Activated T-helper 1 cell treated with anti-CD3 and anti-CD28 coated beads, Interleukin-12 subunit alpha, Interleukin-12 subunit beta, Interleukin-2, Interleukin-4 antibody, amounts not matched to agents 30 ng/mL and 10 ng/mL and 1 ng/mL, durations not matched to agents 14 hours and 24 hours and 36 hours (primary cell): Measurements from ENCODE around the gene KCNG3. TPM values are rescaled to one million over a fixed set of nuclear protein-coding genes. Genes with fewer than 3 reads are reported as not detected.

Source experiments
- DNase-seq: peaks from one replicate; pipeline ENCODE4 v3.0.0; 2021; ENCODE audit warnings: low spot score
- H3K27ac Mint-ChIP-seq: one replicate; pipeline ENCODE4 v1.8.0; 2021; ENCODE audit warnings: mild to moderate bottlenecking, mixed read lengths
- H3K27me3 Mint-ChIP-seq: one replicate; pipeline ENCODE4 v1.8.0; 2022; ENCODE audit warnings: mild to moderate bottlenecking, moderate library complexity, mixed read lengths; ENCODE audit not compliant: insufficient read depth
- H3K36me3 Mint-ChIP-seq: one replicate; pipeline ENCODE4 v1.8.0; 2021; ENCODE audit warnings: low read depth, mixed read lengths
- H3K4me1 Mint-ChIP-seq: one replicate; pipeline ENCODE4 v1.8.0; 2021; ENCODE audit warnings: low read depth, mixed read lengths
- H3K4me3 Mint-ChIP-seq: one replicate; pipeline ENCODE4 v1.8.0; 2021; ENCODE audit warnings: mild to moderate bottlenecking, moderate library complexity, mixed read lengths
- H3K9me3 Mint-ChIP-seq: one replicate; pipeline ENCODE4 v1.8.0; 2021; ENCODE audit warnings: mixed read lengths
- intact Hi-C: fragments of 100-400 bp; cut with micrococcal nuclease; formaldehyde crosslinking; loops from one replicate; pipeline ENCODE4 v1.15.1; 2024
- total RNA-seq: library from RNA; stranded (reverse); gene quantifications from 2 replicates; pipeline ENCODE4 v1.2.3, GENCODE V29; 2022

The KCNG3 gene, protein sequence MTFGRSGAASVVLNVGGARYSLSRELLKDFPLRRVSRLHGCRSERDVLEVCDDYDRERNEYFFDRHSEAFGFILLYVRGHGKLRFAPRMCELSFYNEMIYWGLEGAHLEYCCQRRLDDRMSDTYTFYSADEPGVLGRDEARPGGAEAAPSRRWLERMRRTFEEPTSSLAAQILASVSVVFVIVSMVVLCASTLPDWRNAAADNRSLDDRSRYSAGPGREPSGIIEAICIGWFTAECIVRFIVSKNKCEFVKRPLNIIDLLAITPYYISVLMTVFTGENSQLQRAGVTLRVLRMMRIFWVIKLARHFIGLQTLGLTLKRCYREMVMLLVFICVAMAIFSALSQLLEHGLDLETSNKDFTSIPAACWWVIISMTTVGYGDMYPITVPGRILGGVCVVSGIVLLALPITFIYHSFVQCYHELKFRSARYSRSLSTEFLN
- total RNA-seq = 0.10 and 0.12 TPM in 2 replicates

DNA sequence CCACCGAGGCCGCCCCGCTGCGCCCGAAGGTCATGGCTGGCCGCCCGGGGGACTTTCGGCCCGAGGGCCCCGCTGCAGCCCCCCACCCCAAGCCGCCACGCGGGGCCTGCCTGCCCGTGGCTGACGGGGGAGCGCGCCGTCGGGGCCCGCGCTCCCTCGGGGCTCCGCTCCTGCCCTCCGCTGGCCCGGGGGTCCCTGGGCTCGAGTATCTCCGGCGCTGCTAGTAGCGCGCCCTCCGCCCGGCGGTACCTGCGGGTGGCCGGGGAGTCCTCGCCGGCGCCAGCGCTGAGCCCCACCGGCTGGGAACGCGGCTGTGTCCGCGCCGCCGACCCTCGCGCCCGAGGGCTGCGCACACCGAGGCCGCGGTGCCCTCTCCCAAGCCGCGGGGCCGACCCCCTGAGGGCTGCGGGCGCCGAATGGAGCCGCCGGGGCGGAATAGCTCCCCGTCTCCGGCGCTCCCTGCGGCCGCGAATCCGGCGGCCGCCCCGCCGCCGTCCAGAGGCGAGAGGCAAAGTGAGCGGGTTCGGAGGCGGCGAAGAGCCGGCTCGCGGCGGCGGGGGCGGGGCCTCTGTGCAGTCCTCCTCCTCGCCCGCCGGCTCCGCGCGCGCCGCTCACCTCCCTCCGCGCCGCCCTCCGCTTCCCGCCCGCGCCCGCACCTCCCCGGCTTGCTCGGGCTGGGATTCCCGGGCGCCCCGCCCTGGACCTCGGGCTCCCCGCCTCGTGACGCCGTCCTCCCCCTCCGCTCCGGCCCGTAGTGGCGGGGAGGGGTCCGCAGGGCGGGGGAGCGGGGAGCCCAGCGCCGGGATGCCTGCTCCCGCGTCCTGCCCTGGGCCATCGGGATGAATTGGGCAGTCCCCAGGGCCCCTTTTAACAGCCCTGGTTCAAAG lies at the start of gene KCNG3:
TSS of gene KCNG3 (minus strand) at position 515 of the 887 bp plus-strand sequence. CDS start at position 34, 481 bp downstream.
- Mint-ChIP-seq H3K36me3 (peaks cover 2% of the 10 kb centered on the region), H3K9me3 (no peaks in the 10 kb centered on the region), H3K4me3 (peak within 1 kb of the TSS; percentile 89), H3K4me1 (peaks cover 9% of the 10 kb centered on the region), H3K27me3 (peaks cover 41% of the 10 kb centered on the region), H3K27ac (peak within 1 kb of the TSS; percentile 82)
- intact Hi-C loops = loop anchor here (1.0 to 5.0 kb wide), 5 partner anchors 71 to 396 kb away; partner anchors contain the start of genes COX7A2L, HAAO and MTA3
- peak; percentile 43 for DNase-seq

DNA sequence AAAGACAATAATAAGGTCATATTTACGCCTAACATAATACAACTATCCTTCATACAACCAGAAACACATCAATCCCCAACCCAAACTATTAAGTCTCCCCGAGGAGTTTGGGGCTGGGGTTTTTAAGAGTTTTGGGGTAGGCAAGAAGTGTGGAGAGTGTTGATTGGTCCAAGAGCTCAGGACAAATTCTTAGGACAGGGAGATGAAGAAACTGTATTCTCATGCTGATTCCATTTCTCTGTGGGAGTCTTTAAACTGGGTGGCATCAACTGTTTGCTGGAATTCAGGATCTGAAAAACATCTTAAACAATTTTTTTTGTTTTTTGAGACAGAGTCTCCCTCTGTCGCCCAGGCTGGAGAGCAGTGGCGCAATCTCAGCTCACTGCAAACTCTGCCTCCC lies 49.1 kb upstream of the KCNG3 start:
- Mint-ChIP-seq H3K4me3 (no peak overlapping the region), H3K27ac (no peak overlapping the region), H3K27me3 (no peaks in the 10 kb centered on the region), H3K9me3 (peaks cover 3% of the 10 kb centered on the region), H3K4me1 (no peaks in the 10 kb centered on the region), H3K36me3 (no peaks in the 10 kb centered on the region)
- no peak for DNase-seq
- intact Hi-C loops = no loop called here

GRCh38 chr2:42537493-42537892 lies 43.7 kb upstream of the KCNG3 start:
- Mint-ChIP-seq H3K4me1 (no peaks in the 10 kb centered on the region), H3K4me3 (no peak overlapping the region), H3K9me3 (peaks cover 7% of the 10 kb centered on the region), H3K36me3 (no peaks in the 10 kb centered on the region), H3K27me3 (no peaks in the 10 kb centered on the region), H3K27ac (no peak overlapping the region)
- intact Hi-C loops = no loop called here
- no peak for DNase-seq

DNA sequence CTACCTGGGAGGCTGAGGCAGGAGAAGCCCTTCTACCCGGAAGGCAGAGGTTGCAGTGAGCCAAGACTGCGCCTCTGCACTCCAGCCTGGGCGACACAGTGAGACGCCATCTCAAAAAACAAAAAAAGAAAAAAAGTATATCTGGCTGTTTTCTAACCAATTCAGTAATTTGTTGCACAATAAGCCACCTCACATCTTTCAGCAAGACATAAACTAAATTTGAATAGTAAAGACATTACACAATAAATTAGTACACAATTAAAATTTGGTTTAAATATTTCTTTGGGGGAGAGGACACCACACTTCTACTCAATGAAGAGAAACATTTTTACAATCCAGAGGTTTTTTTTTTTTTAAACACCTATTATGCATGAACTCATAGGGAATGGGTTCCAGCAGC lies 38.6 kb upstream of the KCNG3 start:
- Mint-ChIP-seq H3K36me3 (no peaks in the 10 kb centered on the region), H3K9me3 (no peaks in the 10 kb centered on the region), H3K27ac (no peak overlapping the region), H3K27me3 (no peaks in the 10 kb centered on the region), H3K4me1 (no peaks in the 10 kb centered on the region), H3K4me3 (no peak overlapping the region)
- intact Hi-C loops = no loop called here
- DNase-seq = no peak

DNA sequence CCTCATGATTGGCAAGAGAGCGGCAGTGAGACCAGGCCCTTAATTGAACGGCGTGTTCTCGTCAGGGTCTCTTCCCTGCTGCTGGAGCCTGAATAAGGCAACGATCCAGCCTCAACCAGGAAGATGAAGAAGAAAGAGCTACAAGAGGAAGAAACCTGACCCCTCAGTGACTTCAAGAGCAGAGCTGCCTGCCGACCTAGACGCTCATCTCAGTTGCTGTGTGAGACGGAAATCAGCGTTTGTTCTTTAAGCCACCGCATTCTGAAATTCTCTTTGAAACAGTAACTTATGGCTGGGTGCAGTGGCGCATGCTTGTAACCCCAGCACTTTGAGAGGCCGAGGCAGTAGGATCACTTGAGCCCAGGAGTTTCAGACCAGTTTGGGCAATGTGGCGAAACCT lies 29.6 kb upstream of the KCNG3 start:
- H3K27ac Mint-ChIP-seq = no peak overlapping the region
- no peak overlapping the region for H3K4me3 Mint-ChIP-seq
- no peak for DNase-seq
- no peaks in the 10 kb centered on the region for H3K27me3 Mint-ChIP-seq
- no peaks in the 10 kb centered on the region for H3K4me1 Mint-ChIP-seq
- intact Hi-C loops = no loop called here
- no peaks in the 10 kb centered on the region for H3K36me3 Mint-ChIP-seq
- no peaks in the 10 kb centered on the region for H3K9me3 Mint-ChIP-seq

DNA sequence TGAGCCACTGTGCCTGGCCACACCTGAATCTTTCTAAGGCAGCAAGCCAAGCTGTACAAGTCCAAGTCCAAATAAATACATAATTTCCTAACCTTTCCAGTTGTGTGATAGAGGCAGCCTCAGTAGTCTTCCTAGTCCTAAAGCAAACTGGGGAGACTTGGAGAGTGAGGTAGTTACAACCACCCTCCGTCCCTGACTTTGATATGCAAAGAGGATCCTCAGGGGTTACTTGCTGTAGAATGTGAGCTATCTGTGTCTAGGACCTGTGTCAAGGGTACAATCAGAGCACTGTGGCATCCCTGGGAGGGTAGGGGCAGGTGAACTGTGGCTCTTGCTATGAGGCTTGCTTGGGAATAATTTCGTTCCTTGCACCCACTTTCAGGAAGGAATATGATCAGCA lies 28.3 kb upstream of the KCNG3 start:
- Mint-ChIP-seq H3K9me3 (no peaks in the 10 kb centered on the region), H3K4me1 (no peaks in the 10 kb centered on the region), H3K27ac (no peak overlapping the region), H3K27me3 (no peaks in the 10 kb centered on the region), H3K36me3 (no peaks in the 10 kb centered on the region), H3K4me3 (no peak overlapping the region)
- intact Hi-C loops = no loop called here
- DNase-seq = no peak

- intact Hi-C loops = no loop called here
- Mint-ChIP-seq H3K36me3 (no peaks in the 10 kb centered on the region), H3K4me3 (no peak overlapping the region), H3K4me1 (no peaks in the 10 kb centered on the region), H3K27me3 (no peaks in the 10 kb centered on the region), H3K27ac (no peak overlapping the region), H3K9me3 (no peaks in the 10 kb centered on the region)
- no peak for DNase-seq
These were observed 25.8 kb upstream of the KCNG3 start for GRCh38 chr2:42519624-42520023.

GRCh38 chr2:42516418-42516901 lies 22.7 kb upstream of the KCNG3 start:
- no peak overlapping the region for H3K27ac Mint-ChIP-seq
- no peaks in the 10 kb centered on the region for H3K9me3 Mint-ChIP-seq
- intact Hi-C loops = no loop called here
- H3K27me3 Mint-ChIP-seq = no peaks in the 10 kb centered on the region
- H3K4me3 Mint-ChIP-seq = no peak overlapping the region
- no peaks in the 10 kb centered on the region for H3K36me3 Mint-ChIP-seq
- DNase-seq = no peak
- no peaks in the 10 kb centered on the region for H3K4me1 Mint-ChIP-seq

- DNase-seq = no peak
- peaks cover 9% of the 10 kb centered on the region for H3K4me1 Mint-ChIP-seq
- no peaks in the 10 kb centered on the region for H3K9me3 Mint-ChIP-seq
- intact Hi-C loops = loop anchor here (1.0 kb wide), 1 partner anchor 150 kb away; no protein-coding TSS in a partner anchor
- H3K27me3 Mint-ChIP-seq = peaks cover 6% of the 10 kb centered on the region
- no peaks in the 10 kb centered on the region for H3K36me3 Mint-ChIP-seq
- H3K4me3 Mint-ChIP-seq = no peak overlapping the region
- H3K27ac Mint-ChIP-seq = no peak overlapping the region
These were observed 19.6 kb upstream of the KCNG3 start for GRCh38 chr2:42513252-42513918.

DNA sequence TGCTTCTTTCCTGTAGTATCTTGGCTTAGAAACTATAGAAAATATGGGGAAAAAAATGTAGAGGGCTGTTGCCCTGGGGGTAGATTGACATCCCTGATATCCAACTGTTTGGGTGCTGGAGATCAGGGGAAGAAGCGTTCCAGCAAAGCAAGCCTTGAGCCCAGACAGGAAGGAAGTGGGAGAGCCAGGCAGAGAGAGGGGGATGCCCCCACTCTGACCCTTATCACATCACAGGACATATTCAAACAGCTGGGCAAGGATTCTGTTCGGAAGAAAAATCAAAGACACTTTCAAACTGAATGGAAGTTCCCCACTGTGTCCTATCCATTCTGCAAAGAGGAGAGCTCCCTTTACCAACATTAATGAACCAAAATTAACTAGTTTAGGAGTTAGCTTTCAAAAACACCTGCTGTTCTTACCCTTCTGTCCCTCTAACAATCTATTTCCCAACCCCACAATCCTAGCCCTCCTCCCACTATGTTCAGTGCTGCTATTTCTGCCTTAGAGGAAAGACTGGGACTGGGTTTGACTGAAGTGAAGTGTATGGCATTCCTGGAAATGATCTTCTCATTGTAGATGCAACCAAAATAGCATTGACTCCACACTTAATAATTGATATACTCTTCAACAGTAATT lies 16.9 kb upstream of the KCNG3 start:
- DNase-seq = no peak
- peaks cover 6% of the 10 kb centered on the region for H3K27me3 Mint-ChIP-seq
- no peaks in the 10 kb centered on the region for H3K9me3 Mint-ChIP-seq
- no peak overlapping the region for H3K27ac Mint-ChIP-seq
- peaks cover 9% of the 10 kb centered on the region for H3K4me1 Mint-ChIP-seq
- intact Hi-C loops = no loop called here
- no peak overlapping the region for H3K4me3 Mint-ChIP-seq
- H3K36me3 Mint-ChIP-seq = no peaks in the 10 kb centered on the region

DNA sequence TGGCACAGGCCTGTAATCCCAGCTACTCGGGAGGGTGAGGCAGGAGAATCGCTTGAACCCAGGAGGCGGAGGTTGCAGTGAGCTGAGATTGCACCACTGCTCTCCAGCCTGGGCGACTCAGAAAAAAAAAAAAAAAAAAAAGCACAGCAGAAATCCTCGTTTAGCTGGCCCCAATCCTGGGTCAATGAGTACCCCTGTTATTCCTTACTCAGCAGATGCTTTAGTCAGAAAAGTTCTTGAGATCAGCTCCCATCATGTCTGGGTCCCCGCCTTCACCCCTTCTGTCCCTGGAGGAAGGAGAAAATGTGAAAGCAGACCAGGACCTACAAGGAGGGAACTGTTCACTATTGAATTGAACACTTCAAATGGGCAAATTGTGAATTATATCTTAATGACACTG lies 16.4 kb upstream of the KCNG3 start:
- Mint-ChIP-seq H3K27ac (no peak overlapping the region), H3K9me3 (no peaks in the 10 kb centered on the region), H3K36me3 (no peaks in the 10 kb centered on the region), H3K27me3 (peaks cover 6% of the 10 kb centered on the region), H3K4me1 (peaks cover 13% of the 10 kb centered on the region), H3K4me3 (no peak overlapping the region)
- intact Hi-C loops = no loop called here
- no peak for DNase-seq
